Activated gamma-delta T cell (primary cell): ENCODE data around the gene NLRC3.
"Not testable (repeated sequence)": the region's sequence is repeated elsewhere in the genome, so short reads cannot be mapped to it uniquely, and the experiment has no call there.

Experiments
- DNase-seq: peaks from one replicate; lab custom pipeline; 2025; lab: John Stamatoyannopoulos, UW
- total RNA-seq, 2 donors: gene quantifications; one replicate each; lab custom pipeline; 2026; lab: John Stamatoyannopoulos, UW

The NLRC3 gene, protein sequence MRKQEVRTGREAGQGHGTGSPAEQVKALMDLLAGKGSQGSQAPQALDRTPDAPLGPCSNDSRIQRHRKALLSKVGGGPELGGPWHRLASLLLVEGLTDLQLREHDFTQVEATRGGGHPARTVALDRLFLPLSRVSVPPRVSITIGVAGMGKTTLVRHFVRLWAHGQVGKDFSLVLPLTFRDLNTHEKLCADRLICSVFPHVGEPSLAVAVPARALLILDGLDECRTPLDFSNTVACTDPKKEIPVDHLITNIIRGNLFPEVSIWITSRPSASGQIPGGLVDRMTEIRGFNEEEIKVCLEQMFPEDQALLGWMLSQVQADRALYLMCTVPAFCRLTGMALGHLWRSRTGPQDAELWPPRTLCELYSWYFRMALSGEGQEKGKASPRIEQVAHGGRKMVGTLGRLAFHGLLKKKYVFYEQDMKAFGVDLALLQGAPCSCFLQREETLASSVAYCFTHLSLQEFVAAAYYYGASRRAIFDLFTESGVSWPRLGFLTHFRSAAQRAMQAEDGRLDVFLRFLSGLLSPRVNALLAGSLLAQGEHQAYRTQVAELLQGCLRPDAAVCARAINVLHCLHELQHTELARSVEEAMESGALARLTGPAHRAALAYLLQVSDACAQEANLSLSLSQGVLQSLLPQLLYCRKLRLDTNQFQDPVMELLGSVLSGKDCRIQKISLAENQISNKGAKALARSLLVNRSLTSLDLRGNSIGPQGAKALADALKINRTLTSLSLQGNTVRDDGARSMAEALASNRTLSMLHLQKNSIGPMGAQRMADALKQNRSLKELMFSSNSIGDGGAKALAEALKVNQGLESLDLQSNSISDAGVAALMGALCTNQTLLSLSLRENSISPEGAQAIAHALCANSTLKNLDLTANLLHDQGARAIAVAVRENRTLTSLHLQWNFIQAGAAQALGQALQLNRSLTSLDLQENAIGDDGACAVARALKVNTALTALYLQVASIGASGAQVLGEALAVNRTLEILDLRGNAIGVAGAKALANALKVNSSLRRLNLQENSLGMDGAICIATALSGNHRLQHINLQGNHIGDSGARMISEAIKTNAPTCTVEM
- total RNA-seq = 618 to 739 reads per million in 2 donors

- peak; percentile 35 for DNase-seq
Observed at GRCh38 chr16:3577302-3577752, at the start of gene NLRC3. NLRC3 (minus strand) TSS chr16:3577403; CDS start chr16:3565036, 12,367 bp downstream.

- DNase-seq = no peak
Observed at GRCh38 chr16:3625911-3626732, 48.9 kb upstream of the NLRC3 start.

DNA sequence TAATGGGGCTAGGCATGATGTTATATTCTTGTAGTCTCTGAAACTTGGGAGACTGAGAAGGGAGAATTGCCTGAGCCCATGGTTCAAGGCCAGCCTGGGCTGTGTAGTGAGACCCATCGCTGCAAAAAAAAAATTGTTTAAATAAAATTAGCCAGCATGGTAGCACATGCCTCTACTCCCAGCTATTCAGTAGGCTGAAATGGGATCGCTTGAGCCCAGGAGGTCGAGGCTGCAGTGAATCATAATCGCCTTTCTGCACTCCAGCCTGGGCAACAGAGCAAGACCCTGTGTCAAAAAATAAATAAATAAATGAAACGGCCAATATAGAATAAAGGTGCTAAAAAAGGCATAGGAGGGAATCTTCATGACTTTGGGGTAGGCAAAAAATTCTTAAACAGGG is 48.1 kb upstream of the NLRC3 start:
- DNase-seq = no peak

DNA sequence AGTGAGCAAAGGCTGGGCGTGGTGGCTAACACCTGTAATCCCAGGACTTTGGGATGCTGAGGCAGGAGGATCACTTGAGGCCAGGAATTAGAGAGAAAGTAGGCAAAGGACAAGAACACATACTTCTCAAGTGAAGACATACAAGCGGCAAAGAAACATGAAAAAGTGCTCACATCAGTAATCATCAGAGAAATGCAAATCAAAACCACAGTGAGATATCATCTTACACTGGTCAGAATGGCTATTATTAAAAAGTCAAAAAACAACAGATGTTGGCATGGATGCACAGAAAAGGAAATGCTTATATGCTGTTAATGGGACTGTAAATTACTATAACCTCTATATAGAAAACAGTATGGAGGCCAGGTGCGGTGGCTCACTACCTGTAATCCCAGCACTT is 46.4 kb upstream of the NLRC3 start:
- DNase-seq = no peak

GRCh38 chr16:3618769-3619141 is 41.6 kb upstream of the NLRC3 start:
- no peak for DNase-seq

- DNase-seq = no peak
Observed at GRCh38 chr16:3612510-3613466, 35.6 kb upstream of the NLRC3 start.

DNA sequence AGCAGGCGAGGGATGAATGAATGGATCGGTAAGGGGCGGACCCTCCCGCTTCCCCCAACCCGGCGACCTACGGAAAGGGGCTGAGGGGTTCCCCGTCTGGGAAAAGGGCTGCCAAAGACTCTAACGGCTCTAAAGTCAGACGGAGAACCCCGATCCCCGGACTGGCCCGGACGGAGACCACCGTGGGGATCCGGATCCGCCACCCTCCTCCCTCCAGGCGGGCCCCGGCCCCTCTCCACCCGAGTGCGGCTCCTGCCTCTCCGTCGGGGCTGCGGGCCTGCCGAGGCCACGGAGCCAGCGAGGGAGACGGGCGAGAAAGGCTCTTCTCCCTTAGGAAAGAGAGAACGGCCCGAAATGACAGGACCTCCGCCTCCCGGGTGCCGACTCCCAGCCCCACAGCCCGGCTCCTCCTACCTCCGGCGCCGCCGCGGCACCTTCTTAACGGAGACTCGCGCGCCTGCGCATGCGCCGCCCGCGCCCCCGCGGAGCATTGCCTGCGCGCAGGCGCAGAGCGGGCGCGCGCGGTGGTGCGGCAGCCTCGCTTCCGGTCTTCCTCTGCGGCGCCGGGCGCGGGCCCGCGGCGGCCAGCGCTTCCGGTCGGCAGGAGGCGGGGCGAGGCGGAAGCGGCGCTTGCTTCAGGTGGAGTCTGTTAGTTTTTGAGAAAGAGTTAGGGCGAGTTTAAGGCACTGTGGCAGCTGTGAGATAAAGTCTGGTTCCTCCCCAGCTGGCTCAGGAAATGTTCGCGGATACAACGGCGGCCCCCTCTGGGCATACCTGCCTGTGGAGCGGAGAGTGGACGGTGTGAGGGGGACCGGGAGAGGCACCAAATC is 34.2 kb upstream of the NLRC3 start, which contains the start of gene SLX4:
SLX4 (minus strand) TSS at position 461 of the 830 bp plus-strand sequence. CDS start 2,642 bp downstream, outside the sequence.
- DNase-seq = peak; percentile 90

GRCh38 chr16:3610698-3611145 is 33.5 kb upstream of the NLRC3 start:
- DNase-seq = no peak

DNA sequence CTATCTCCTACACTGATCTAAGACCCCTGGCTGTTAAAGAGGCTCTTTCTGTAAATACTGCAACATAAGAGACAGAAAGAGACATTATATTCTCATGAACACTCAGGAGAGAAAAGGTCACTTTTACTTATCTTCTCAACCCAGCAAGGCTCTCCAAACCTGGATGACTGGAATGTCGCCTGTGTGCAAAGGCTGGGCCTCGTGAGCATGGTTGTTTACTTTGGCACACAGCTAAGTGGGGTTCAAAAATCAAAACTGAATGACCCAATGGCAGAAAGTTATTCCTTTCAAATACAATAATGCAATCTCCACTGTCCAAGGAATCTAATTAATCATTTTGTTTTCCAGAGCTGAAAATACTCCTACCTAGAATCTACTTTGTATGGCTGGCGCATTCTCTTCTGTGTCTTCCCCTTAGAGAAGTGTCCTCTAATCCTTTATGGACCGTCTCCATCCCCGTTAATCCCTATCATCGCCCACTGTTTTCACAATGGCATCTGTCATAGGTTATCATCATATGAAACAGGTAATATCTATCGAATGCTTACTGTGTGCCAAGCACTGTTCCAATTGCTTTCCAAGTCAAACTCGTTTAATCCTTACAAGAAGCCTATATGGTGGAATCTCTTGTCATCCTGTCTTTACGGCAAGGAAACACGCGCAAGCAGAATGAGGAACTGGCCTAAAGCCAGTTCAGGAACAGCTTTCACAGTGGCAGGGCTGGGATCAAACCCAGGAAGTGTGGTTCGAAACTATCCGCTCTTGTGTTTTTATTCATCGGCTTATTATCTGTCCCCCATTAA is 32.9 kb upstream of the NLRC3 start:
- no peak for DNase-seq

- not testable (repeated sequence) for DNase-seq
Observed at GRCh38 chr16:3608976-3609375, 31.8 kb upstream of the NLRC3 start.

GRCh38 chr16:3608069-3608468 is 30.9 kb upstream of the NLRC3 start:
- DNase-seq = no peak

GRCh38 chr16:3607634-3608033 is 30.4 kb upstream of the NLRC3 start:
- DNase-seq = no peak

- DNase-seq = no peak
Observed at GRCh38 chr16:3607161-3607560, 30.0 kb upstream of the NLRC3 start.

DNA sequence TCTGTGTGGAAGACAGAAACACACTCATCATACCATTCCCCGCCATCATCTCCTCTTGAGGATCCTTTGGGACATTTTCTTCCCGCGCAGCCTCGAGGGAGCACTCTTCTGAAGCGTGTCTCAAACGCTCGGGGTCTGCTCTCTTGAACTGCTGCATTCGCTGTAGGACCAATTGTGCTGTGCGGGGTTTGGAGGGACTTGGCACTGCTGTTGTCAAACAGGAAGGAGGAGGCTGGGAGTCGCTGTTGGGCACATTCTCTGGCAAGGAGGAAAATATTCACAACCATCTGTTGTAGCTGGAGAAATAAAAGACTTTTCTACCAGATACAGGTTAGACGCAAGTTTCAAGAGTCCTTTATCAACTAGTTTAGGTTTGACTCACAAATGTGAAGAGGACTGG is 29.2 kb upstream of the NLRC3 start:
- DNase-seq = no peak

DNA sequence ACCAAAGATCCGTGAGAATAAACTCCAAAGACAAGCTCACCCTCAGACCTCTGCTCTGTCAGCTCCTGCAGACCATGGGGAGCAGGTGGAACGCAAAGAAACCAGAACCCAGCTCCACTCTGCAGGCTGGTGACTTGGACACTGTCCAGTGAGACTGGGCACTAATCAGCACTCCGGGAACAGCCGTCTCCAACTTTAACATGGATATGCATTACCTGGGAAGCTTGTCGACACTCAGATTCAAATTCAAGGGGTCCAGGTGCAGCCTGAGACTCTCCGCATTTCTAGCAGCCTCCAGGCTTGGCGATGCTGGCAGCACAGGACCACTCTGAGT is 25.1 kb upstream of the NLRC3 start:
- no peak for DNase-seq

GRCh38 chr16:3601614-3602319 is 24.6 kb upstream of the NLRC3 start:
- no peak for DNase-seq

GRCh38 chr16:3599922-3600321 is 22.7 kb upstream of the NLRC3 start:
- DNase-seq = no peak

DNA sequence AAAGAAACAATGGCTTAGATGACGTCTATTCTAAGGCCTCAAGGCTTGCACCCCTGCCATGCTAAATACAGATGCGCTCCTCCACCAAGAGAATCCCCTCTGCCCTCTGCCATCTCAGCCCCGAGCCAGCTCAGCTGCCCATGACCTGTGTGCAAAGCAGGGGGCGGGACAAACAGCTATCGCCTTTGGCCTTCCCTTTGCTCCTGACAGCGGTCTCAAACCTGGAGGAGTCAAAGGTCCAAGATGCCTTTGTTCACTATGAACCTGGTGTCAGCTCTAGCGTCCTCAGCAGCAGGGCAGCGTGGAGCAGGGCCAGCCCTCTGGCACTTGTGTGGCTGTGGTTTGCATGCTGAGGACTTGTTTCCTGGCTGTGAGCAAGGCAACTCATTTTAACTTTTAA is 21.9 kb upstream of the NLRC3 start:
- DNase-seq = no peak
